ENCODE measurements around the gene CTDSPL2.

GRCh38 chr15:44394062-44394461 is 33.4 kb upstream of the CTDSPL2 start:
- no peak for TF ChIP-seq CTCF (IDR thresholded peaks at IDR 0.05)
- no peak for TF ChIP-seq ZFX (IDR thresholded peaks at IDR 0.05; ENCODE audit: borderline replicate concordance)

All from 22Rv1 (cell line).